HEK293 (cell line): Measurements from ENCODE around the gene DENND2A.

Source experiments
- CTCF ChIA-PET: fragments of 350-600 bp; formaldehyde crosslinking; extraction: SDS; loops from one replicate; lab custom pipeline; 2021; ENCODE audit warnings: antibody characterized with exemption; lab: Yijun Ruan, JAX
- POLR2A ChIA-PET: fragments of 300-600 bp; formaldehyde crosslinking; extraction: SDS; loops from one replicate; lab custom pipeline; 2020; ENCODE audit warnings: antibody characterized with exemption, inconsistent platforms; lab: Yijun Ruan, JAX
- H3K27ac ChIP-seq: fragments of 200-500 bp; sonication (Bioruptor generic); 2 replicates; pipeline ENCODE4 v1.5.1; 2014; ENCODE audit warnings: low read depth, low read length, control low read depth, inconsistent platforms; ENCODE audit errors: extremely low read depth
- H3K36me3 ChIP-seq, 2 experiments: fragments of 200-500 bp in 1 of 2; sonication (Bioruptor generic) in 1 of 2; 1 replicate in 1 of 2; 2 replicates in 1 of 2; pipeline ENCODE4 v1.5.1; 2014 to 2017; ENCODE audit warnings: inconsistent platforms in 2 of 2, low read length in 2 of 2; ENCODE audit not compliant: control insufficient read depth in 2 of 2, insufficient read depth in 1 of 2
- H3K4me1 ChIP-seq: fragments of 200-500 bp; sonication (Bioruptor generic); 2 replicates; pipeline ENCODE4 v1.5.1; 2014; ENCODE audit warnings: mild to moderate bottlenecking, low read length, inconsistent platforms; ENCODE audit not compliant: control insufficient read depth, insufficient read depth
- H3K4me3 ChIP-seq: 2 replicates; pipeline ENCODE4 v1.5.1; 2011; ENCODE audit warnings: low read depth, mild to moderate bottlenecking, control low read depth, low read length, moderate library complexity
- H3K9me3 ChIP-seq: fragments of 200-500 bp; sonication (Bioruptor generic); 2 replicates; pipeline ENCODE4 v1.5.1; 2014; ENCODE audit warnings: low read depth, low read length, inconsistent platforms; ENCODE audit not compliant: control insufficient read depth, insufficient read depth
- BCL11B ChIP-seq: fragments of 450-650 bp; formaldehyde crosslinking; IDR thresholded peaks from 2 replicates; pipeline ENCODE4 v1.5.1; 2016; ENCODE audit warnings: low read depth, missing biosample characterization, missing genetic modification characterization
- GFI1B ChIP-seq: fragments of 450-650 bp; formaldehyde crosslinking; IDR thresholded peaks from 2 replicates; pipeline ENCODE4 v1.5.1; 2016; ENCODE audit warnings: missing biosample characterization, missing genetic modification characterization
- GLIS2 ChIP-seq: fragments of 450-650 bp; formaldehyde crosslinking; IDR thresholded peaks from 2 replicates; pipeline ENCODE4 v1.5.1; 2016; ENCODE audit warnings: missing biosample characterization, missing genetic modification characterization
- IKZF3 ChIP-seq: fragments of 450-650 bp; IDR thresholded peaks from 2 replicates; pipeline ENCODE4 v1.5.0; 2018; ENCODE audit warnings: missing biosample characterization, mild to moderate bottlenecking, missing genetic modification characterization, moderate library complexity
- KLF7 ChIP-seq: fragments of 450-650 bp; formaldehyde crosslinking; IDR thresholded peaks from 2 replicates; pipeline ENCODE4 v1.5.1; 2016; ENCODE audit warnings: missing biosample characterization, missing genetic modification characterization, borderline replicate concordance
- PATZ1 ChIP-seq: fragments of 450-650 bp; formaldehyde crosslinking; IDR thresholded peaks from 2 replicates; pipeline ENCODE4 v1.5.1; 2016; ENCODE audit warnings: missing biosample characterization, missing genetic modification characterization
- REST ChIP-seq: fragments of 450-650 bp; formaldehyde crosslinking; IDR thresholded peaks from 2 replicates; pipeline ENCODE4 v1.5.1; 2016; ENCODE audit warnings: missing biosample characterization, missing genetic modification characterization
- ZBTB1 ChIP-seq: fragments of 450-650 bp; formaldehyde crosslinking; IDR thresholded peaks from 2 replicates; pipeline ENCODE4 v1.5.1; 2016; ENCODE audit warnings: missing biosample characterization, missing genetic modification characterization
- ZBTB10 ChIP-seq: fragments of 450-650 bp; formaldehyde crosslinking; IDR thresholded peaks from 2 replicates; pipeline ENCODE4 v1.5.1; 2016; ENCODE audit warnings: missing biosample characterization, missing genetic modification characterization
- ZEB2 ChIP-seq: fragments of 450-650 bp; formaldehyde crosslinking; IDR thresholded peaks from 2 replicates; pipeline ENCODE4 v1.5.1; 2016; ENCODE audit warnings: missing biosample characterization, missing genetic modification characterization
- ZNF138 ChIP-seq: fragments of 450-650 bp; formaldehyde crosslinking; IDR thresholded peaks from 2 replicates; pipeline ENCODE4 v1.5.1; 2016; ENCODE audit warnings: missing biosample characterization, missing genetic modification characterization, borderline replicate concordance
- ZNF16 ChIP-seq: fragments of 450-650 bp; formaldehyde crosslinking; IDR thresholded peaks from 2 replicates; pipeline ENCODE4 v1.5.1; 2016; ENCODE audit warnings: low read depth, missing biosample characterization, missing genetic modification characterization
- ZNF302 ChIP-seq: fragments of 450-650 bp; formaldehyde crosslinking; IDR thresholded peaks from 2 replicates; pipeline ENCODE4 v1.5.1; 2016; ENCODE audit warnings: missing biosample characterization, missing genetic modification characterization, low read depth
- ZNF37A ChIP-seq: fragments of 450-650 bp; IDR thresholded peaks from 2 replicates; pipeline ENCODE4 v1.5.1; 2018; ENCODE audit warnings: missing biosample characterization, missing genetic modification characterization
- ZNF530 ChIP-seq: fragments of 450-650 bp; formaldehyde crosslinking; IDR thresholded peaks from 2 replicates; pipeline ENCODE4 v1.5.1; 2016; ENCODE audit warnings: low read depth, missing biosample characterization, missing genetic modification characterization
- ZNF664 ChIP-seq: fragments of 450-650 bp; formaldehyde crosslinking; IDR thresholded peaks from 2 replicates; pipeline ENCODE4 v1.5.1; 2016; ENCODE audit warnings: missing biosample characterization, missing genetic modification characterization
- ZNF707 ChIP-seq: fragments of 450-650 bp; formaldehyde crosslinking; IDR thresholded peaks from 2 replicates; pipeline ENCODE4 v1.5.1; 2016; ENCODE audit warnings: missing biosample characterization, missing genetic modification characterization
- ZNF792 ChIP-seq: fragments of 450-650 bp; formaldehyde crosslinking; IDR thresholded peaks from 2 replicates; pipeline ENCODE4 v1.5.1; 2016; ENCODE audit warnings: missing biosample characterization, missing genetic modification characterization
- TF ChIP-seq, protein P1 (sequence below): fragments of 450-650 bp; formaldehyde crosslinking; IDR thresholded peaks from 2 replicates; pipeline ENCODE4 v1.5.1; 2016; ENCODE audit warnings: missing biosample characterization, missing genetic modification characterization
- TF ChIP-seq, protein P2 (sequence below): fragments of 450-650 bp; formaldehyde crosslinking; IDR thresholded peaks from 2 replicates; pipeline ENCODE4 v1.5.1; 2016; ENCODE audit warnings: missing biosample characterization, missing genetic modification characterization, low read depth

The DENND2A gene

DNA sequence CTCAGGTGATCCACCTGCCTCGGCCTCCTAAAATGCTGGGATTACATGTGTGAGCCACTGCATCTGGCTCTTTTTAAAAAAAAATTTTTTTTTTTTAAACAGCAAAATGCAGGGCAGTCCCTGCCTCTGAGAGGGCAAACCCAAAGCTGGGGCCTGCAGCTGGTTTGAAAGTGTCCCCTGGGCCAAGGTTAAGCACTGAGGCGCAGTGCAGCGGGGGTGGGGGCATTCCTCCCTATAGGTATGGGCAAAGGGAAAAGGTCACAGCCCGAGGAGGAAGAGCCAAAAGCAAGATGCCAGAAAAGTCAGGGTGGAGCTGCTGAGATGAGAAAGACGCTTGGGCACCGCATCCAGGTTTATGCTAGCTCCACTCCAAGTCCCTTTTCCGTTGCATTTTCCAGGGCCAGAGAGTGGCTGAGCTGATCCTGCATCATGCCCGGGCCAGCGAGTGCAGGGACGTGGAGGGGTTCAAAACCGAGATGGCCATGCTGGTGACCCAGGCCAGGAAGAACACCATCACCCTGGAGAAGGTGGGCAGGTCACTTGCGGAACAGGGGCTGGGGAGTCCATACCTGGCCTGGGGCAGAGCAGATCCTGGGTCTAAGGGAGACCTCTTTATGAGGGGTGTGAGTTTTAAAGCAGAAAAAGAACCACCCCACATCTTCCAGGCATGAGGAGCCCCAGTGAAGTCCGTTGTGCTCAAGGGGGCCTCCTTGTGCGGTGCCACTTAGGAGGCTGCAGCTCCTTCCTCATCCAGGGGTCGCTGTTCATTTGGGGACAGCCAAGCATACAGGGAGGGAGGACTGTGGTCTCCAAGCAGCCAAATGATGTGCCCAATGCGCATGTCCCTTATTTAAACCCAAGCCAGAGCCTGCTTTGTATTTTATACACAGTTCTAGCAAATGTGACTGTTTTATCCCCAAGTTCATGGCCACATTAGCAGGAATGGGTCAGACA lies 48.9 kb upstream of the DENND2A start (continued):
- no peak for TF ChIP-seq ZEB2 (tag by site-specific recombination)

GRCh38 chr7:140688341-140688740 lies 47.7 kb upstream of the DENND2A start:
- ChIA-PET POLR2A (no interaction called here), CTCF (interaction anchor here (0.6 kb wide), 1 partner anchor 418 kb away, joined by 4 read pairs; no protein-coding TSS in a partner anchor)
- no peaks in the 10 kb centered on the region for H3K9me3 ChIP-seq
- peaks cover 11 to 92% of the 10 kb centered on the region in 2 experiments; a peak in 2 of 3 replicates for H3K36me3 ChIP-seq
- H3K4me3 ChIP-seq: no peak overlapping the region
- no peaks in the 10 kb centered on the region for H3K4me1 ChIP-seq
- H3K27ac ChIP-seq: no peak overlapping the region
- TF ChIP-seq, protein P1, sequence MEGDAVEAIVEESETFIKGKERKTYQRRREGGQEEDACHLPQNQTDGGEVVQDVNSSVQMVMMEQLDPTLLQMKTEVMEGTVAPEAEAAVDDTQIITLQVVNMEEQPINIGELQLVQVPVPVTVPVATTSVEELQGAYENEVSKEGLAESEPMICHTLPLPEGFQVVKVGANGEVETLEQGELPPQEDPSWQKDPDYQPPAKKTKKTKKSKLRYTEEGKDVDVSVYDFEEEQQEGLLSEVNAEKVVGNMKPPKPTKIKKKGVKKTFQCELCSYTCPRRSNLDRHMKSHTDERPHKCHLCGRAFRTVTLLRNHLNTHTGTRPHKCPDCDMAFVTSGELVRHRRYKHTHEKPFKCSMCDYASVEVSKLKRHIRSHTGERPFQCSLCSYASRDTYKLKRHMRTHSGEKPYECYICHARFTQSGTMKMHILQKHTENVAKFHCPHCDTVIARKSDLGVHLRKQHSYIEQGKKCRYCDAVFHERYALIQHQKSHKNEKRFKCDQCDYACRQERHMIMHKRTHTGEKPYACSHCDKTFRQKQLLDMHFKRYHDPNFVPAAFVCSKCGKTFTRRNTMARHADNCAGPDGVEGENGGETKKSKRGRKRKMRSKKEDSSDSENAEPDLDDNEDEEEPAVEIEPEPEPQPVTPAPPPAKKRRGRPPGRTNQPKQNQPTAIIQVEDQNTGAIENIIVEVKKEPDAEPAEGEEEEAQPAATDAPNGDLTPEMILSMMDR (tag by site-specific recombination): no peak
- TF ChIP-seq ZNF37A (no peak), BCL11B (tag by site-specific recombination) (no peak), ZBTB10 (no peak), ZBTB1 (no peak), GFI1B (tag by site-specific recombination) (no peak), ZNF138 (tag by site-specific recombination) (no peak), ZNF707 (tag by site-specific recombination) (no peak), ZNF792 (no peak), ZNF664 (no peak)

DNA sequence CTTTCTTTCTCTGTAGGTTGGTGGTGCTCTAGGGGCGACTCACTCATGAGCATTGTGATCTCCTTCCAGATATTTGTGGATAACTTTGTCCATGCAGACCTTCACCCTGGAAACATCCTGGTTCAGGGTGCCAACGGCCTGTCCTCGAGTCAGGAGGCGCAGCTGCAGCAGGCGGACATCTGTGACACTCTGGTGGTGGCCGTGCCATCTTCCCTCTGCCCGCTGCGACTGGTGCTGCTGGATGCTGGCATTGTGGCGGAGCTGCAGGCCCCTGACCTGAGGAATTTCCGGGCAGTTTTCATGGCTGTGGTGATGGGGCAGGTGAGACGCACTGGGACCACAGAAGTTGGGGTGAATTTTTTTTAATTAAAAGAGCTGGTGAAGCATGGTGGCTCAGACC lies 46.3 kb upstream of the DENND2A start:
- CTCF ChIA-PET: no interaction called here
- Histone ChIP-seq H3K9me3 (no peaks in the 10 kb centered on the region), H3K36me3 (peaks cover 23 to 90% of the 10 kb centered on the region in 2 experiments; a peak in 2 of 3 replicates), H3K4me1 (no peaks in the 10 kb centered on the region), H3K4me3 (no peak overlapping the region), H3K27ac (no peak overlapping the region)
- POLR2A ChIA-PET: interaction anchor here (1.1 to 1.9 kb wide), 2 partner anchors 9 to 12 kb away, joined by 6 read pairs; partner anchors contain the start of gene NDUFB2
- TF ChIP-seq PATZ1 (tag by site-specific recombination) (no peak), ZNF530 (no peak), IKZF3 (no peak), REST (tag by site-specific recombination) (no peak), KLF7 (no peak), ZNF302 (tag by site-specific recombination) (no peak), ZNF16 (no peak), GLIS2 (tag by site-specific recombination) (no peak)
- TF ChIP-seq, protein P2, sequence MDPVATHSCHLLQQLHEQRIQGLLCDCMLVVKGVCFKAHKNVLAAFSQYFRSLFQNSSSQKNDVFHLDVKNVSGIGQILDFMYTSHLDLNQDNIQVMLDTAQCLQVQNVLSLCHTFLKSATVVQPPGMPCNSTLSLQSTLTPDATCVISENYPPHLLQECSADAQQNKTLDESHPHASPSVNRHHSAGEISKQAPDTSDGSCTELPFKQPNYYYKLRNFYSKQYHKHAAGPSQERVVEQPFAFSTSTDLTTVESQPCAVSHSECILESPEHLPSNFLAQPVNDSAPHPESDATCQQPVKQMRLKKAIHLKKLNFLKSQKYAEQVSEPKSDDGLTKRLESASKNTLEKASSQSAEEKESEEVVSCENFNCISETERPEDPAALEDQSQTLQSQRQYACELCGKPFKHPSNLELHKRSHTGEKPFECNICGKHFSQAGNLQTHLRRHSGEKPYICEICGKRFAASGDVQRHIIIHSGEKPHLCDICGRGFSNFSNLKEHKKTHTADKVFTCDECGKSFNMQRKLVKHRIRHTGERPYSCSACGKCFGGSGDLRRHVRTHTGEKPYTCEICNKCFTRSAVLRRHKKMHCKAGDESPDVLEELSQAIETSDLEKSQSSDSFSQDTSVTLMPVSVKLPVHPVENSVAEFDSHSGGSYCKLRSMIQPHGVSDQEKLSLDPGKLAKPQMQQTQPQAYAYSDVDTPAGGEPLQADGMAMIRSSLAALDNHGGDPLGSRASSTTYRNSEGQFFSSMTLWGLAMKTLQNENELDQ (tag by site-specific recombination): no peak
